Kidney (tissue), 14 donors: Measurements from ENCODE around the gene KCNT2. TPM values are rescaled to one million over a fixed set of nuclear protein-coding genes. Genes with fewer than 3 reads are reported as not detected.

Experiments used
- DNase-seq, 5 donors: peaks; one replicate each; pipeline ENCODE4 v3.0.0-alpha.2; 2013 to 2020
- FAIRE-seq: peaks from 2 replicates; lab custom pipeline; 2012; peaks lifted over from hg19 to GRCh38; lab: Jason Lieb, UNC
- H3K27ac ChIP-seq, 2 donors: one replicate each; pipeline ENCODE4 v1.7.0; 2013; ENCODE audit warnings: low read depth in 2 of 2, low read length in 2 of 2, inconsistent platforms in 1 of 2
- H3K27me3 ChIP-seq: one replicate; pipeline ENCODE4 v1.7.1; 2013; ENCODE audit warnings: low read length, inconsistent platforms; ENCODE audit not compliant: control insufficient read depth, insufficient read depth
- H3K36me3 ChIP-seq, 3 donors: one replicate each; pipeline versions ENCODE4 v1.7.0 to v1.7.1; 2013; ENCODE audit warnings: low read length in 3 of 3, control low read depth in 1 of 3, inconsistent platforms in 1 of 3; ENCODE audit not compliant: insufficient read depth in 3 of 3, control insufficient read depth in 2 of 3
- H3K4me1 ChIP-seq, 3 donors: one replicate each; pipeline versions ENCODE4 v1.7.0 to v1.7.1; 2013; ENCODE audit warnings: low read length in 3 of 3, inconsistent platforms in 1 of 3, low read depth in 1 of 3; ENCODE audit not compliant: control insufficient read depth in 2 of 3, insufficient read depth in 2 of 3
- H3K4me3 ChIP-seq, 3 donors: one replicate each; pipeline versions ENCODE4 v1.7.0 to v1.8.1; 2013; ENCODE audit warnings: low read length in 3 of 3, control low read depth in 1 of 3, inconsistent platforms in 1 of 3
- H3K9ac ChIP-seq, 3 donors: one replicate each; pipeline versions ENCODE4 v1.7.0 to v1.7.1; 2013; ENCODE audit warnings: low read length in 3 of 3, control low read depth in 1 of 3, inconsistent platforms in 1 of 3
- H3K9me3 ChIP-seq, 3 donors: one replicate each; pipeline versions ENCODE4 v1.7.0 to v1.7.1; 2013; ENCODE audit warnings: low read length in 3 of 3, control low read depth in 1 of 3, inconsistent platforms in 1 of 3; ENCODE audit not compliant: control insufficient read depth in 2 of 3, insufficient read depth in 1 of 3
- intact Hi-C: fragments of 100-400 bp; cut with DNase I; formaldehyde crosslinking; loops from one replicate; pipeline ENCODE4 v1.11.1; 2022
- polyA plus RNA-seq: library from polyadenylated mRNA; stranded (reverse); fragments of 350-450 nt; fragmentation: Illumina TruSeq; extraction: RNeasy Lipid Tissue Mini Kit (QIAGEN cat#74804); gene quantifications from one replicate; pipeline ENCODE4 v1.2.3, GENCODE V29; 2014; ENCODE audit warnings: low read depth, low replicate concordance; ENCODE audit not compliant: insufficient read depth
- total RNA-seq: library from RNA; stranded (reverse); fragmentation: NEBNext Ultra II Directional; extraction: Animal tissue kit (Norgen Biotek cat#: 25700); gene quantifications from one replicate; pipeline ENCODE4 v1.2.1, GENCODE V29; 2021
- TF ChIP-seq, protein P1 (sequence below): IDR thresholded peaks from 3 replicates; pipeline ENCODE4 v1.5.1; 2012; ENCODE audit warnings: mild to moderate bottlenecking, moderate library complexity, borderline replicate concordance; ENCODE audit not compliant: insufficient read depth; ENCODE audit errors: extremely low read depth
- donor health status: control.
- donor health status: control.
- donor health status: control.
- donor health status: control.
- donor health status: control.
- donor health status: DM: yes; HTN: yes; CAD: no.
- donor health status: Normal renal cell carcinoma (clear cell type).

Gene KCNT2
- total and polyA plus RNA-seq, 2 donors from 2014 or later = 0.39 to 6.3 TPM

DNA sequence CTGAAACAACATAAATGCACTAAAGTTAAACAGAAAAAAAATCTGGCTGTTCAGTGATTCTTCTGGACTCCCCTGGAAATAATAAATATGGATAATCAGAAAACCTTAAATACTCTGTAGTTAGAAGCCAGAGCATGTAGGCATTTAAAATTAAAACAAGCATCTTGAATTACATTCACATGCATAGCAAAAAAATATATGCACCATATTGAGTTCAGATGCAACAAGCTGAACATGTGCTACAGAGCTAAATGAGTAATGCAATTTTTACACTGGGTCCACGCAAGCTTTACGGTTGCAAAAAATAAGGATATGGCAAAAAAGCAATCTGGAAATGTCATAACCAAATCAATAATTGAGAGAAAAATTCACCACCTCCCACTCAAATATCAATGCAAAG, 11.5 kb upstream of the KCNT2 start:
- no peaks in the 10 kb centered on the region for H3K27me3 ChIP-seq
- TF ChIP-seq, protein P1, sequence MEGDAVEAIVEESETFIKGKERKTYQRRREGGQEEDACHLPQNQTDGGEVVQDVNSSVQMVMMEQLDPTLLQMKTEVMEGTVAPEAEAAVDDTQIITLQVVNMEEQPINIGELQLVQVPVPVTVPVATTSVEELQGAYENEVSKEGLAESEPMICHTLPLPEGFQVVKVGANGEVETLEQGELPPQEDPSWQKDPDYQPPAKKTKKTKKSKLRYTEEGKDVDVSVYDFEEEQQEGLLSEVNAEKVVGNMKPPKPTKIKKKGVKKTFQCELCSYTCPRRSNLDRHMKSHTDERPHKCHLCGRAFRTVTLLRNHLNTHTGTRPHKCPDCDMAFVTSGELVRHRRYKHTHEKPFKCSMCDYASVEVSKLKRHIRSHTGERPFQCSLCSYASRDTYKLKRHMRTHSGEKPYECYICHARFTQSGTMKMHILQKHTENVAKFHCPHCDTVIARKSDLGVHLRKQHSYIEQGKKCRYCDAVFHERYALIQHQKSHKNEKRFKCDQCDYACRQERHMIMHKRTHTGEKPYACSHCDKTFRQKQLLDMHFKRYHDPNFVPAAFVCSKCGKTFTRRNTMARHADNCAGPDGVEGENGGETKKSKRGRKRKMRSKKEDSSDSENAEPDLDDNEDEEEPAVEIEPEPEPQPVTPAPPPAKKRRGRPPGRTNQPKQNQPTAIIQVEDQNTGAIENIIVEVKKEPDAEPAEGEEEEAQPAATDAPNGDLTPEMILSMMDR = no peak
- no peak overlapping the region for H3K4me3 ChIP-seq
- FAIRE-seq (no peak), DNase-seq (no peak)
- no peaks in the 10 kb centered on the region for H3K9me3 ChIP-seq
- intact Hi-C loops = no loop called here
- no peaks in the 10 kb centered on the region for H3K36me3 ChIP-seq
- no peak overlapping the region for H3K27ac ChIP-seq
- H3K4me1 ChIP-seq = no peaks in the 10 kb centered on the region
- no peak overlapping the region for H3K9ac ChIP-seq

DNA sequence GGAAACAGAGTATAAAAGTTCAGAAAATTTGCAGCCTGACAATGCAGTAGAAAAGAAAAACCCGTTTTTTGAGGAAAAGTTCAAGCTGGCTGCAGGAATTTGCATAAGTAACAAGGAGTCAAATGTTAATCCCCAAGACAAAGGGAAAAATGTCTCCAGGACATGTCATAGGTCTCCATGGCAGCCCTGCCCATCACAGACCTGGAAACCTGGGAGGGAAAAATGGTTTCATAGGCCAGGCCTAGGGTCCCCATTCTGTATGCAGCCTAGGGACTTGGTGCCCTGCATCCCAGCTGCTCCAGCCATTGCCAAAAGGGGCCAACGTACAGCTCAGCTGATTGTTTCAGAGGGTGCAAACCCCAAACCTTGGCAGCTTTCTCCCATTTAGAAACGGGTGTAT, 3.6 kb upstream of the KCNT2 start:
- no peak overlapping the region for H3K4me3 ChIP-seq
- H3K9ac ChIP-seq = no peak overlapping the region
- no peaks in the 10 kb centered on the region for H3K36me3 ChIP-seq
- DNase-seq (peak in 1 of 5 donors; percentile 20), FAIRE-seq (no peak)
- H3K9me3 ChIP-seq = no peaks in the 10 kb centered on the region
- intact Hi-C loops = no loop called here
- TF ChIP-seq, protein P1 = no peak
- H3K27me3 ChIP-seq = no peaks in the 10 kb centered on the region
- no peak overlapping the region for H3K27ac ChIP-seq
- peaks cover 0 to 3% (median 0%) of the 10 kb centered on the region in 3 donors for H3K4me1 ChIP-seq

DNA sequence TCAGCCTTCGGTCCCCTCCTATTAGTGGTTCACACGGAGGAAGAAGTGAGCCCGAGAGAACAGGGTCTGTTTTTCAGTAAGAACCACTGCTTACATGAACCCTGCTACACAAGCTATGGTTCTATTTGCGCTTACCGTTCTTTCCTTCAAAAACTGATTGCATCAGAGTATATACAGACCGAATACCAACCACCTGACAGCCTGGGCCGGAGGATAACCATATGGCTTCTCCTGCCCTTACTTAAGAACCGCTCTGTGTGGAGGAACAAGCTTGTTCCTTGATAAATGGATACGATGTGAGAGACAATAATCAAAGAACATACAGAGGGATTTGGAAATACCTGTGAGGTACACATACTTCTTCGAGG, 1.1 kb upstream of the KCNT2 start:
- Histone ChIP-seq H3K36me3 (no peaks in the 10 kb centered on the region), H3K9me3 (no peaks in the 10 kb centered on the region), H3K27ac (peak overlapping the region in 1 of 2 donors; percentile 3), H3K4me3 (peak overlapping the region in 2 of 3 donors; percentile 64 to 94), H3K9ac (peak overlapping the region in 1 of 3 donors; percentile 67), H3K27me3 (no peaks in the 10 kb centered on the region), H3K4me1 (peaks cover 0 to 3% (median 0%) of the 10 kb centered on the region in 3 donors)
- DNase-seq (no peak), FAIRE-seq (no peak)
- intact Hi-C loops = no loop called here
- TF ChIP-seq, protein P1 = no peak

DNA sequence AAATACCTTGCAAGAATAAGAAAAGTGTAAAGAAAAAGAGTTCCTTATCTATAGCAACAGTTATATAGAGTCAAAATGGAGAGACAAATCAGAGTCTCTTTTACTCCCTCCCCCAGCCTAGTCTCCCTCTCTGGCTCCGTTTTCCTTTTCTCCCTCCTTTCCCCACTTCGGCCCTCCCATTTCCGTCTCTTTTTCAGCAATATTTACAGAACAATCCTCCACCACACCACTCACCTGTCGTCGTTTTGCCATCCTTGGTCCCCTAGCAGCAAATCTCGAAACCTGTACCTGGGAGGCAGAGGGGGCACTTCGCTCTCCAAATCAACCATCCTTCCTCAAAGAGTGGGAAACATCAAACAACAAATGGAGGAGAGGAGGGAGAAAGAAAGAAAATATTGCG, 259 bp downstream of the KCNT2 start:
- Histone ChIP-seq H3K36me3 (no peaks in the 10 kb centered on the region), H3K27ac (peak overlapping the region; percentile 10 to 59), H3K27me3 (no peaks in the 10 kb centered on the region), H3K9me3 (no peaks in the 10 kb centered on the region), H3K9ac (peak overlapping the region in 2 of 3 donors; percentile 44 to 89), H3K4me1 (peaks cover 0 to 3% (median 0%) of the 10 kb centered on the region in 3 donors), H3K4me3 (peak overlapping the region; percentile 49 to 94 (median 64))
- TF ChIP-seq, protein P1 = no peak
- DNase-seq (no peak), FAIRE-seq (no peak)
- intact Hi-C loops = no loop called here
